ENCODE measurements around the gene BRINP3.
"Not testable (repeated sequence)": the region's sequence is repeated elsewhere in the genome, so short reads cannot be mapped to it uniquely, and the experiment has no call there.

The BRINP3 gene

GRCh38 chr1:190477762-190478148, at the start of gene BRINP3:
TSS of gene BRINP3 (minus strand) at chr1:190477864.
- TF ChIP-seq, protein P1, sequence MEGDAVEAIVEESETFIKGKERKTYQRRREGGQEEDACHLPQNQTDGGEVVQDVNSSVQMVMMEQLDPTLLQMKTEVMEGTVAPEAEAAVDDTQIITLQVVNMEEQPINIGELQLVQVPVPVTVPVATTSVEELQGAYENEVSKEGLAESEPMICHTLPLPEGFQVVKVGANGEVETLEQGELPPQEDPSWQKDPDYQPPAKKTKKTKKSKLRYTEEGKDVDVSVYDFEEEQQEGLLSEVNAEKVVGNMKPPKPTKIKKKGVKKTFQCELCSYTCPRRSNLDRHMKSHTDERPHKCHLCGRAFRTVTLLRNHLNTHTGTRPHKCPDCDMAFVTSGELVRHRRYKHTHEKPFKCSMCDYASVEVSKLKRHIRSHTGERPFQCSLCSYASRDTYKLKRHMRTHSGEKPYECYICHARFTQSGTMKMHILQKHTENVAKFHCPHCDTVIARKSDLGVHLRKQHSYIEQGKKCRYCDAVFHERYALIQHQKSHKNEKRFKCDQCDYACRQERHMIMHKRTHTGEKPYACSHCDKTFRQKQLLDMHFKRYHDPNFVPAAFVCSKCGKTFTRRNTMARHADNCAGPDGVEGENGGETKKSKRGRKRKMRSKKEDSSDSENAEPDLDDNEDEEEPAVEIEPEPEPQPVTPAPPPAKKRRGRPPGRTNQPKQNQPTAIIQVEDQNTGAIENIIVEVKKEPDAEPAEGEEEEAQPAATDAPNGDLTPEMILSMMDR (conservative IDR thresholded peaks at IDR 0.05; ENCODE audit: low read length): no peak
- no peak for DNase-seq (ENCODE audit: low read depth)

GRCh38 chr1:190511554-190511953, 33.9 kb upstream of the BRINP3 start:
- H3K4me3 ChIP-seq (ENCODE audit: low read length): no peak overlapping the region
- TF ChIP-seq, protein P1 (conservative IDR thresholded peaks at IDR 0.05; ENCODE audit: low read length): no peak
- DNase-seq (ENCODE audit: low read depth): no peak

More at GRCh38 chr1:190477762-190478148, at the start of gene BRINP3:
- no peak within 1 kb of the TSS; the same call in 1 of the 2 replicates for H3K4me3 ChIP-seq (ENCODE audit: low read length)

DNA sequence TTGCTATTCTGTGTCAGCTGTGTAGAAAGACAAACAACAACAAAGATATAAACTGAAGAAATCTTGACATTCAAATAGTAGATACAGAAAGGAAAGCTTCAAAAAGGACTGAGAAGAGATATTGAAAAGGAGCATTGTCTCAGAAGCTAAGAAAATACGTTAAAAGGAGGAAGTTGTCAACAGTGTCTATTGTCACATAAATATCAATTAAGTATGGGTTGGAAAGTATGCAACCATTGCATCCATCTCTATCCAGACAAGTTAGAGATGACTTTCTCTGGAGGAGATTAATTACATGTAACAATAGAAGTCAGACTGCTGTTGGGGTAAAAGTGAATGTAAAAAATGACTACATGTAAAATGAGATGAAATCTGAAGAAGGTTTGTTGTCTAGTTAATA, 29.7 kb upstream of the BRINP3 start:
- TF ChIP-seq, protein P1 (conservative IDR thresholded peaks at IDR 0.05; ENCODE audit: low read length): no peak
- DNase-seq (ENCODE audit: low read depth): no peak
- H3K4me3 ChIP-seq (ENCODE audit: low read length): no peak overlapping the region

DNA sequence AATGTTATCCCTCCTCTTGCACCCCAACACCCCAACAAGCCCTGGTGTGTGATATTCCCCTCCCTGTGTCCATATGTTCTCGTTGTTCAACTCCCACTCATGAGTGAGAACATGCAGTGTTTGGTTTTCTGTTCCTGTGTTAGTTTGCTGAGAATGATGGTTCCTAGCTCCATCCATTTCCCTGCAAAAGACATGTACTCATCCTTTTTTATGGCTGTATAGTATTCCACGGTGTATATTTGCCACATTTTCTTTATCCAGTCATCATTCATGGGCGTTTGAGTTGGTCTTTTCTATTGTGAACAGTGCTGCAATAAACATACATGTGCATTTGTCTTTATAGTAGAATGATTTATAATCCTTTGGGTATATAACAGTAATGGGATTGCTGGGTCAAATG, 26.9 kb upstream of the BRINP3 start:
- H3K4me3 ChIP-seq (ENCODE audit: low read length); DNase-seq (ENCODE audit: low read depth): not testable (repeated sequence)

DNA sequence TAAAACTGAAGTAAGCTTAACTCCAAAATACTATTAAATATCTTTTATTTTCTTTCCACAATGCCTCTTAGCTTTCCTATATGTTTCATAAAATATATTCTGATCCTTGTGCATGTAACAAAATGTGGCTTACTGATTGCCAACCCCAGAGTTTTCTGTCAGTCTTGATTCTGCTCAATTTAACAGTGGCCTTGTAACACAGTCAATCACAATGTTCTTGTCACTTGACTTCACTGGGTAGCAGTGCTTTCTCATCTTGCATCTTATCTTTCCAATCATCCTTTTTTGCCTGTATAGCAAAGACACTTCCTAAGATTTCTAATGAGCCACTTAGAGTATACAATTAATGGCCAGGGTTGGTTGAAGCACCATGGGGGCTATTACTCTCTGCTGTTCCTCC, 19.9 kb upstream of the BRINP3 start:
- no peak for DNase-seq (ENCODE audit: low read depth)
- H3K4me3 ChIP-seq (ENCODE audit: low read length): no peak overlapping the region
- TF ChIP-seq, protein P1 (conservative IDR thresholded peaks at IDR 0.05; ENCODE audit: low read length): no peak

- TF ChIP-seq, protein P1 (conservative IDR thresholded peaks at IDR 0.05; ENCODE audit: low read length): no peak
- DNase-seq (ENCODE audit: low read depth): no peak
- H3K4me3 ChIP-seq (ENCODE audit: low read length): no peak overlapping the region
Observed at GRCh38 chr1:190494451-190494850, 16.8 kb upstream of the BRINP3 start.

DNA sequence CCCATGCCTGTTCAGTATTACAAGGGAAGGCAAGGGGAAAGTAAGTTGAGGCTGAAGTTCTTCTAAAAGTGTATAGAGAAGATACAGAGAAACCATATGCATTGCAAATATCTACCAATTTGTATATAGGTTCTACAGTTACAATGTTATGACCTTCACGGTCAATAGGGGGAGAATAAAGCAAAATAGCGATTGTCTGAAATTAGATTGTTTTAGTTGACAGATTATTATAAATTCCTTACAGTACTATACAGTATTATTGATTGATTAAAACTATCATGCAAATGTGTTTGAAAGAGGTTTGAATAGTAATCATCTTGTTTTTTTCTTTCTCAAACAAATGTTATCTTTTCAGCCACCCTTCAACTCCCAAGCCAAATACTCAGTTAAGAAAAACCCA, 13.7 kb upstream of the BRINP3 start:
- H3K4me3 ChIP-seq (ENCODE audit: low read length): no peak overlapping the region
- TF ChIP-seq, protein P1 (conservative IDR thresholded peaks at IDR 0.05; ENCODE audit: low read length): no peak
- DNase-seq (ENCODE audit: low read depth): no peak

DNA sequence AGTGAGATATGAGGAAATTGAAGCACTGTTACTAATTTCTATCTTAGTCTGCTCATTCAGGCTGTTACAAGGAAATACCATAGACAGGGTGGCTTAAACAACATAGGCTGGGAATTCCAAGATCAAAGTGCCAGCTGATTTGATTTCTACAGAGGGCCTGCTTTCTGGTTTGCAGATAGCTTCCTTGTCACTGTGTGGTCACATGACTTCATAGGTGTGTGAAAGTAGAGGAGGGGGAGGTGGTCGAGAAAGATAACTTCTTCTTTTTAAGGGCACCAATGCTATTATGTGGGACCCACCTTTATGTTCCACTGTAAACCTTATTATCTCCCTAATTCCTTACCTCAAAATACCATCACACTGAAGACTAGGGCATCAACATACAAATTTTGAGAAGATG, 6.4 kb upstream of the BRINP3 start:
- no peak overlapping the region for H3K4me3 ChIP-seq (ENCODE audit: low read length)
- DNase-seq (ENCODE audit: low read depth): no peak
- TF ChIP-seq, protein P1 (conservative IDR thresholded peaks at IDR 0.05; ENCODE audit: low read length): no peak
